Measurements from ENCODE around the gene ULBP2.
"Not testable (repeated sequence)": the region's sequence is repeated elsewhere in the genome, so short reads cannot be mapped to it uniquely, and the experiment has no call there.

ULBP2 gene

DNA sequence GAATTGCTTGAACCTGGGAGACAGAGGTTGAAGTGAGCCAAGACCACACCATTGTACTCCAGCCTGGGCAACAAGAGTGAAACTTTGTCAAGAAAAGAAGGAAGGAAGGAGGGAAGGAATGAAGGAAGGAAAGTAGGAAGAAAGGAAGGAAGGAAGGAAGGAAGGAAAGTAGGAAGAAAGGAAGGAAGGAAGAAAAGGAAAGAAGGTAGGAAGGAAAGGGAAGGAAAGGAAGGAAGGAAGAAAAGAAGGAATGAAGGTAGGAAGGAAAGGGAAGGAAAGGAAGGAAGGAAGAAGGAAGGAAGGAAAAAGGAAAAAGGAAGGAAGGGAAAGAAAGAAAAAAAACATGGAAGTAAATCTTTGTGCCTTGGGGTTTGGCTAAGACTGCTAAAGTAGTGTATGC, 33.6 kb downstream of the ULBP2 start:
- DNase-seq, result no peak

DNA sequence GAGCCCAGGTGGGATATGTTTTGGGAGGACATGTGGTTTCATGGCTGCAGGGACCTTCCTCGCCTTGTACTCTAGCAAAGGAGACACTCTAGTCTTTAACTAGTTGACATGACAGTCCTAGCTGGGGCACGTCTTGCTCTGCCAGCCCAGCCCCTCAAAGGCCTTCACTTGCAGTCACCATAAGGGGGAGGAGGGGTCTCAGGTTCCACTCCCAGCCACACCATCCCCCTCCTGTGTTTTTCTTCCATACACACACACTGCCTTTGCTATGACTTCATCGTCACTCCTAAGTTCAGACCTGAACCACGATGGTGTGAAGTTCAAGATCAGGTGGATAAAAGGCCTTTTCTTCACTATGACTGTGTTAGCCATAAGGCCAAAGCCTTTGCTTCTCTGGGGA, 35.4 kb downstream of the ULBP2 start:
- no peak for DNase-seq

DNA sequence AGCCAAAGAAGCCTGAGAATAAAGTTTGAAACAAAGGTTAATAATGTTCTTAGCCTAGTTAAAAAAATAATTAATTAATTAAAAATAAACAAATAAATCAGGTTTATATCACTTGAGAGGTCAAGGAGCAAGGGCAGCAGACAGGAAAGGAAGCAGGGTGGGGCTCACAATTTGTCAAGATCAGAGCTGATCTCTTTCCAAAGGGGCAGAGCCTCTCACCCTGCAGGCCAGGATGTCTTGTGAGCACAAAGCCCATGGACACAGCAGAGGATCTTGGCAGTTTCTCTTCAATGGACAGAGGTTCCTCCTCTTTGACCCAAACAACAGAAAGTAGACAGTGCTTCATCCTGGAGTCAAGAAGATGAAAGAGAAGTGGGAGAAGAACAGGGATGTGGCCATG, 36.8 kb downstream of the ULBP2 start:
- no peak for DNase-seq

DNA sequence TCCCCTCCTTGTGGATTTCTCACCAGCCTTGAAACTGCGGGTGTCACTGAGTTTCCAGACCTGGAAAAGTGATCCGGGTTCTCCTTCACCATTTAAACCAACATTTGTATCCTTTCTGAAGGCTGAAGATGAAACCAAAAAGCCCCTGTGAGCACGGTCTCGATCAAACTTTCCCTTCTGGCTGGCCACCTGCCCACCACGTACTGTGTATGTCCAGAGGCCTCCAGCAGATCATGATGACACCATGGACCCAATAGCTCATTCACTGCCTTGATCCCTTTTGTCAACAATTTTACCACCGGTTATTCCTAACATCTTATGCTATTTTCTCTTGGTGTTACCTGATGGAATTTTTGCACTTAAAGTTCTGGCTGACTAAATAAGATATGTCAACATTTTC, 37.5 kb downstream of the ULBP2 start:
- no peak for DNase-seq

DNA sequence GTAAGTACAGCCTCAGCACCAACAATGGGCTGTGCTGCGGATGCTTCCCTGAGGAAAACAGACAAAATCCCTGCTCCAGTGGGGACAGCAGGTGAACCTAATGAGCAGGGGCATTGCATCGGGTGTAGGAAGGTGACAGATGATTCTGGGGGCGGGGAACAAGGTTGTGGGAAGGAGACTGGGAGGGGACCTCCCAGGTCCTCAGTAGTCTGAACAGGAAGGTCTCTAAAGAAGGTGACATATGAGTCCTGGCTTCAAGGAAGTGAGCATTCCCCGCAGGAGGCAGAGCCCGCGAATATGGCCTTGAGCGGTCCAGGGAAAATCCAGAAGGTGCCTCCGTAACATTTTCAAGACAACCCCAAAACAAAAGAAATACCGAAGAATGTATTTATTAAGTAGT, 41.3 kb downstream of the ULBP2 start:
- no peak for DNase-seq

DNA sequence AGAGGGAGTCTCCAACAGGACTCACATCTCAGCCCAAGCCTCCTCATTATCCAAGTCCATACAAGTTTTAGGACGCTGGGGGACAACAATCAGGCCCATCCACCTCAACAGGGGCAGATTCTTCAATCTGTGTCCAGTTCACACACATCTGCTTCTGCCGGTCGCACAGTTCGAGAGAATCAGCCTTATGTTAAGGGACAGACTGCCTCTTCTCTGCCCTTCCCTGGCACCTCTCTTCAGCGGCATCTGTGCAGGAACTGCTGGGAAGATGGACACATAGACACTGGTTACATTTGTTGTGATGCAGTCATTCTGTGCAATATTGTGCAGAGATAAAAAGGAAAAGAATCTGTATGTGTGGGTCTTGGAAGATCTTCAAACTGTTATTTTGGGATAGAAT, 43.0 kb downstream of the ULBP2 start:
- no peak for DNase-seq

DNA sequence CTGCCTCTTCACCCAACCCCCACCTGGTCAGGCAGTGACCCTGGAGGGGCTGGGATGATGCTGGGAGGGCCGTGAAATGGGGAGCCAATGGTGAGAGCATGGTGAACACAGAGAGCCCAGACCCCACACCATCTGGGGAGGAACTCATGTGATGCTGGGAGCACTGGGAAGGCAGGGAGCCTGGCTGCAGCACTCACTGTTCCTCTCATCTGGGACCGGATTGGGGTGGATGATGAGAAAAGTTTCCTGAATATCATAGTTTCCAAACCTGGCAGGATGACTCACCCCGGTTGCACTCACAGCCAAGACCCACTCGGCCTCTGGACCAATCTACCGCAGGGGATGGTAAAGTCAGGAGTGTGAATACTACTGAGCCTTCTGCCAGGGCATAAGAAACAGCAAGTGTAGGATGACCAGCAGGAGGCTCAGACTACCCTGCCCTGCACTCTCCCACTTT, 43.7 kb downstream of the ULBP2 start:
- DNase-seq, result no peak

DNA sequence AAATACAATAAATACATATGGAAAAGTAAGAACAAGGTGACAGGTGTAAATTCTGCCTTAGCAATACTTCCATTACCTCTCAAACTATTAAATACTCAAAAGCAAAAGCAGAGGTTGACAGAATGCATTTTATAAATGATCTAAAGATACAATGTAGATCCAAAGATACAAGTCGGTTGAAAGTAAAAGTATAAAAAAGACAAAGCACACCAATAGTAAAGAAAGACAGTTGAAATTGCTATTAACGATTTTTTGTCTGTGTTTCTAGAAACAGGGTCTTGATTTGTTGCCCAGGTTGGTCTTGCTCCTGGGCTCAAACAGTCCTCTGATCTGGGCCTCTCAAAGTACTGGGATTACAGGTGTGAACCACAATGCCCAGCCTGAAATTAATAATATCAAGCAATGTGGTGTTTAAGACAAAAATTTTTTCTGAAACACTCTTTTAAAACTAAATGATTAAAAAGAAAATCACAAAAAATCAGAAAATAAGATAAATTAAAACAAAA, 45.8 kb downstream of the ULBP2 start:
- DNase-seq, result no peak

DNA sequence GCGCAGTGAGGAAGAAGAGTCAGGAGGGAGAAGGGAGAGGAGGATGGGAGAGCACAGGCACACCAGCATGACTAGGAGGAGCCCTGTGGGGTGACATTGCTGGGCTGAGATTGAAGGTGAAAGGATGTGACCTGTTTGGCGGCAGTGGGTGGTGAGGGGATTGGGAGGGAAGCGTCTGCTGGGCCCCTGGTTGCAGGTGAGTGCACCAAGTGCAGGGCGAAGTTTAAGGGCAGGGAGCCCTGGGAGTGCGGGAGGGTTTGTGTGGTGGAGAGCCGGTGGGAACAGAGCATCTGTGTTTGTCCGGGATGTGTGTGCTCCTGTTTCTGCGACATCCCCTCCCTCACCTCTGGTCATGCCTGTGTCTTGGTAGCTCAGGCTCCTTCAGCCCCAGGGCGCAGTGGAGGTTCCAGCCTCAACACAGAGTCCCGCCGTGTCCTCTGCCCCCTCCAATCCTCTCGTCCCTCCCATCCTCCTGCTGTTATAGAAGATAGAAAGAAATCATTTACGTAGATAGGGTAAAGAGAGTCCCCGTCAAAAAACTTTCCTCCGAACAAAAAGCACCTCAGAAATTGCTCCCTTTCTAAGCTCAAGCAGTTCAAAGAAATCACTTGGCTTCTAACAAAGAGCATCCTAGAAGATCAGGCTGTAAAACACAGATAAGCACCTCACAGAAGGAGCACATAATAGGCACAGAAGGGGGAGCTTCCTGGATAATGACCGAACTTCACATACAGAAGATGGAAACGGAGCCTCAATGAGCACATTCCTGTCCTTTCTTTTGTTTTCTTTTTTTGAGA, 46.9 kb downstream of the ULBP2 start:
- DNase-seq, result no peak

DNA sequence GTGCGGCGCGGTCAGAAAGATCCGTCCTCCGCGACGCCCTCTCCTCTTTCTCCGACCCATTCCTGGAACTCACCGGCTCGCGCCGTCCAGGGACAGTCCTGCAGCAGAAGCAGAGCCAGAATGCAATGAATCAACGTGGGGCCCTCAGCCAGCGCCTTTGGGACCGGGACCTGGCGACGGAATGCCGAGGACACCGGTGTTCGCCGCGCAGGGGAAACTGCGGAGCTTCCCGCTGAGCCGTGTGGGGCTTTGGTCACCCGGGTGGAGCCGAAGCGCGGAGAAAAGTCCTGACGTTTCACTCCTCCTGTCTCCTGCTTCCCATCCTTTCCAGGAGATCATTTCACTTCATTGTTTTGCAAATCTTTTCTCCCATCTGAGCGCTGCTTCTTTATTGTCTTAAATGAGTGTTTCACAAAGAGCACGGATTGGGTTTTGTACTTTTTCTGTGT, 48.4 kb downstream of the ULBP2 start:
- DNase-seq, result no peak

DNA sequence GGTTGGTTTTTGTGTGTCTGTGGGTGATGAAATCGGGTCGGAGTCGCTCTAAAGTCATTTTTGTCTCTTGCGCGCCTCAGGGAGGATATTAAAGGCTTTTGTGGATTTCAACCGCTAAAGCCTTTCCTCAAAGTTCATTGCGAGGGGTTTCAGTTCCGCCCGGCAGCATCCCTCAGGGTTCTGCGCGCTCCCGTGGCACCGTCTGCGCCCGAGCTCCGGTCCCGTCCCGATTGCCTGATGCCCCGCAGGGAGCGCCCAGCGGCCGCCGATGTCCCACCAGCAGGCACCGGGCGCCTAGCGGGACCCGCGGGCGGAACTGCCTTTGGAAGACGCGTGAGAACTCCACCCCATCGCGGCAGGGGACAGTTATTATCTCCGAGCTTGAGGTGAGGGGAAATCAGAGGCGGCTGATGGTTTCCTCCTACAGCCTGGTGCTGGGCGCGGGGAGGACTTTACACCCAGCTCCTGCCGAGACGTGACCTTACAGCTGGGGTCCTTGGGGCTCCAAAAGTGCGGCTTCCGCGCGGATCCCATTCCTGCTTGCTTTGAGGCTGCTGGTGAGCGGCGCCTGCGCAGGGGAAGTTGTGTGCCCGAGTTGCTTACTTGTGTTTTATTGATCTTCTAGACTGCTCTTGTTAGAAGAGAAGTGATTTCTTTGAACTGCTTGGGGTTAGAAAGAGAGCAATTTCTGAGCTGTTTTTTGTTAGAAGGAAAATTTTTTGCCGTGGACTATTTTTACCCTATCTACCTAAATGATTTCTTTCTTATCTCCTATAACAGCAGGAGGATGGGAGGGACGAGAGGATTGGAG, 49.1 kb downstream of the ULBP2 start:
- no peak for DNase-seq

DNA sequence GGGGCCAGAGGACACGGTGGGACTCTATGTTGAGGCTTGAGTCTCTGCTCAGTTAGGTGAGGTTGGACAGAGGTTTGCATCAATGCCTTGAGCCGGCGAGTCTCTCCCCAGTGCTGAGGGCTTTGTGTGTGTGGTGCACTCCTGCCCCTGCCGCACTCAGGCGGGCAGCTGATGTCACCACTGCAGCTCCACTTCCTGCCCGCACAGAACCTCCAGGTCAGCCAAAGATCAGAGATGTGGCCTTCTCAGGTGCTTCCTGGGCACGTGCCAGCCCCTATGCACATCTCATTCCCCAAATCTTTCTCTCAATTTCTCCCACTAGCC, 49.6 kb downstream of the ULBP2 start:
- DNase-seq, result not testable (repeated sequence)

DNA sequence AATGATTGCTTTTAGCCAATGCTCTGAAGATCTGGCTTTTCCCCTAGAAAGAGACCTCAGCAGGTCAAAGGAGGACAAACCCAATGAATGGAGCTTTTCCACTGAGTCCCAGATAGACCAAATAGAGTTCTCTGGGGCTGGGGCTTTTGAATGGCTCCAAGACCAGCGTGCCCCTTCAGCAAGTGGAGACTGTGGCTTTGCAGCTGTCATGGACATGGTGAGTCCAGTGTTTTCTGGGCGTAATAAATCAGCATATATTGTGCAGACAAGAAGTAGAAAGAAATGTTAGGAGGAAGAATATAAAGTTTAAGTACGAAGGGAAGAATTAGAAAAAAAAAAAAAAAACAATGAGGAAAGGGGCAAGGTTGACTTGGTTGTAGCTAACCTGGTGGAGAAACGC, 50.0 kb downstream of the ULBP2 start:
- no peak for DNase-seq

DNA sequence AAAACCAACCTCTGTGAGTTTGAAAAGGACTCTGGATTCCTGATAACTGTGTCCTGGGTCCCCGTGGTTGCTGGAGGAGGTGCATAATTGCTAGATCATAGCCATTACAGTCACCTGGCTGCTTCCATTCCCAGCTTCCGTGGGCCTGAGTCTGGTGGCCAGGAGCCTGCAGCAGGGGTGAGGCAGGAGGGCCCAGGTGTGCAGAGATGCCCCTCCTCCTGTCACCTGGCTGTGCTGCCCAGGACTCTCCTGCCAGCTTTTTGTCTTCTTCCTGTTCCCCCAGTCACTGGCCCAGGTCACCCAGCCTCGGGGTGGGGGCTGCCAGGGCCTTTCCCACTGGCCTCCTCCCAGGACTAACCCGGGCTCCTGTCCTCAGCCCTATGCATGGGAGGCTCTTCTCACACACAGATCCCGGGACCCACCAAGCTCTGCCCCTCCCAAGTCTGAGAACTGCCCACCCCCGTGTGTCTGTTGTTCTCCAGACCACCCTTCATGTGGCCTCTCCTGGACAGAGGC, 53.5 kb downstream of the ULBP2 start:
- DNase-seq, result no peak

DNA sequence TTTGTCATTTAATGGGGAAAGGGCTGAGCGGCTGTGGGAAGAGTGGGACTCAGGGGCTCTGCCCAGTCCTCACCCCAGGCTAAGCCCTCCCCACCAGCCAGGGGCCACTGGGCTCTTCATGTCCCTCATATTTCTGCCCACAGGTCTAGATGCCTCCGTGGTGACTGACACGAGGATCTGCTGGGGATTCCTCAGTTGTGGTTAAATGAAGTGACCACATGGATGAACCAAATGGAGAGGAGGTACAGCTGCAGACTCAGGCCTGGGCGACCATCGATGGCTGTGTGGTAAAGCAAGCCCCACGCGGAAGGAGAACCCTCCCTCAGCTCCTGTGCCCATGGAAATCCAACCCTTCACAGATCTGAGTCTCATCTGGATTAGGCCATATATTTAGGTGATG, 54.2 kb downstream of the ULBP2 start:
- no peak for DNase-seq
